Choroid plexus epithelial cell (primary cell): ENCODE results near the gene NR6A1.

Source experiments
- DNase-seq: peaks from one replicate; pipeline ENCODE4 v3.0.0-alpha.2; 2010; ENCODE audit warnings: low read depth
- H3K4me3 ChIP-seq: 2 replicates; pipeline ENCODE4 v1.5.1; 2011; ENCODE audit warnings: low read depth, mild to moderate bottlenecking, control low read depth, low read length, moderate library complexity
- TF ChIP-seq, protein P1 (sequence below): conservative IDR thresholded peaks from 2 replicates; pipeline ENCODE4 v1.5.1; 2011; ENCODE audit warnings: low read depth, mild to moderate bottlenecking, control low read depth, inconsistent platforms, low read length, moderate library complexity

NR6A1 gene

DNA sequence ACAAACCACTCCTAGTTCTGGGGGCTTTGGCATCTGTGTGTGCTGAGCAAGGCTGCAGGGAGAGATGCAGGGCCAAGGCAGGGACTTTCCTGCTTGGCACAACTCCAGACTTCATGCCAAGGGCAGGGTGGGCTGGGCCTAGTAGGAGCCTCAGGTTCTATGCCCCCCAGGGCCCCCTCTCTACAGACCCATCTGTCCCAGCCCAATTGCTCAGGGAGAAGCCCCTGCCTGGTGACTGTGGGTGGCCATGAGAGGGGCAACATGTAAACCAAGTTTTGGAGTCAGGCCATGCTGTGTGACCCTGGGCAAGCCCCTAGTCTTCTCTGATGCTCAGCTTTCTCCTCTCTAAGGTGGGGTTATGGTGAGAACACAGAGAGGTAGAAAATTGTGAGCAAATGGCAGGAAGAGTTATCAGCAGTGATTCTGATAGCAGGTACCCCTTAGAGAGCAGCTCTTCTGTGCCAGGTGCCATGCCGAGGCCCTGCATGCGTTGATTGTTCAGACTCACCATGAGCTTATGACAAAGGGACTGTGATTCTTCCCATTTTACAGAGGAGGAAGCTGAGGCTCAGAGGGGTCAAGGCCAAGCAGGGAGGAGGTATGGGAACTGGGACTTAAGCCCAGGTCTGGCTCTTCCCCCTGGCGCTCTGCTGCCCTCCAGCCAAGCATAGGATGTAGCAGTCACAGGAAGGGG, 11.0 kb upstream of the NR6A1 start:
- H3K4me3 ChIP-seq: no peak overlapping the region
- DNase-seq: no peak
- TF ChIP-seq, protein P1, sequence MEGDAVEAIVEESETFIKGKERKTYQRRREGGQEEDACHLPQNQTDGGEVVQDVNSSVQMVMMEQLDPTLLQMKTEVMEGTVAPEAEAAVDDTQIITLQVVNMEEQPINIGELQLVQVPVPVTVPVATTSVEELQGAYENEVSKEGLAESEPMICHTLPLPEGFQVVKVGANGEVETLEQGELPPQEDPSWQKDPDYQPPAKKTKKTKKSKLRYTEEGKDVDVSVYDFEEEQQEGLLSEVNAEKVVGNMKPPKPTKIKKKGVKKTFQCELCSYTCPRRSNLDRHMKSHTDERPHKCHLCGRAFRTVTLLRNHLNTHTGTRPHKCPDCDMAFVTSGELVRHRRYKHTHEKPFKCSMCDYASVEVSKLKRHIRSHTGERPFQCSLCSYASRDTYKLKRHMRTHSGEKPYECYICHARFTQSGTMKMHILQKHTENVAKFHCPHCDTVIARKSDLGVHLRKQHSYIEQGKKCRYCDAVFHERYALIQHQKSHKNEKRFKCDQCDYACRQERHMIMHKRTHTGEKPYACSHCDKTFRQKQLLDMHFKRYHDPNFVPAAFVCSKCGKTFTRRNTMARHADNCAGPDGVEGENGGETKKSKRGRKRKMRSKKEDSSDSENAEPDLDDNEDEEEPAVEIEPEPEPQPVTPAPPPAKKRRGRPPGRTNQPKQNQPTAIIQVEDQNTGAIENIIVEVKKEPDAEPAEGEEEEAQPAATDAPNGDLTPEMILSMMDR: no peak

DNA sequence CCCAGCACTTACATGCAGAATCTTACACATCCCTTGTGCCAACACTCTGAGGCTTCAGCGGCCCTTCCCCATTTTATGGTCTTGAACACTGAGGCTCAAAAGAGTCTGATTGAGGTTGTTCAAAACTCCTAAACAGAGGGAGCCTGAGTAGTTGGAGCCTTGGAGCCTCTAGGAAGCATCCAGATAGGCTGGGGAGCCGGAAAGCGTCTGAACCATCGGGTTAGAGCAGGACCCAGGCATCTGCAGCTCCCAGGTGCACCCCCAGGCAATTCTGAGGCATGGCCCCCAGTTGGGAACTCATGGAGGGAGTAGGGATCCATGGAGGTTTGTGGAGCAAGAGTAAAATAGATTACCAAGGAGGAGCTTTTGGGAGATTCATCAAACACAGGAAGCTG, 9.6 kb upstream of the NR6A1 start:
- TF ChIP-seq, protein P1: no peak
- no peak for DNase-seq

DNA sequence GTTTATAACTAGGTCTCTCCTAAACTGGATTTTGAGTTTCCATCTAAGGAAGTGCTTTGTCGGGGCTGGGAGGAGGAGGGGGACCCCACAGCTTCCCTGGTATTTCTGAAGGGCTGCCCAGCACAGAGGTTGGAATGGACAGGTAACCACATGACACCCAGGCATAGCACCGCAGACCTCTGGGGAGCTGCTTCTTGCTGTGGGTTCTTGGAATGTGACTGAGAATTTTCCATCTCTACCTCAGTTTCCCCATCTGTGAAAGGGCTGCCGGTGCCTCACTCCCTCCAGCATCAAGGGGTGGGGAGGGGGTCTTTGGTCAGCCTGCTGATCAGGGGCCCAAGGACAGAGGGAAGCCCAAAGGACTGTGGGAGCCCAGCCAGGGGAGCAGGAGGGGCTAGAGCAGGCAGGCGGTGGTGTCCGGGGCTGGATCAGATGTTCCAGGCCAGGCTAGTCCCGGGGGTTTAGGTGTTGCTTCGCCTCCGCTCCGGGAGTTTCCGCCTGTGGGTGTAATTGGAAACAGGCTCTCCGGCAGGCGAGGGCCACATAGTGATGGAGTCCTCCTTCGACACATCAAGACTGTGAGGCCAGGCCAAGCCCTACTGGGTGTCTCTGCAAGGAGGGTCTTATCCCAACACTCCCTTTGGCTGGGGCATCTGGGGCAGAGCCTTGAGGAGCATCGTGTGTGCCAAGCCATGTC, 9.1 kb upstream of the NR6A1 start:
- H3K4me3 ChIP-seq: no peak overlapping the region

More for the DNA sequence above, 9.6 kb upstream of the NR6A1 start:
- H3K4me3 ChIP-seq: no peak overlapping the region

DNA sequence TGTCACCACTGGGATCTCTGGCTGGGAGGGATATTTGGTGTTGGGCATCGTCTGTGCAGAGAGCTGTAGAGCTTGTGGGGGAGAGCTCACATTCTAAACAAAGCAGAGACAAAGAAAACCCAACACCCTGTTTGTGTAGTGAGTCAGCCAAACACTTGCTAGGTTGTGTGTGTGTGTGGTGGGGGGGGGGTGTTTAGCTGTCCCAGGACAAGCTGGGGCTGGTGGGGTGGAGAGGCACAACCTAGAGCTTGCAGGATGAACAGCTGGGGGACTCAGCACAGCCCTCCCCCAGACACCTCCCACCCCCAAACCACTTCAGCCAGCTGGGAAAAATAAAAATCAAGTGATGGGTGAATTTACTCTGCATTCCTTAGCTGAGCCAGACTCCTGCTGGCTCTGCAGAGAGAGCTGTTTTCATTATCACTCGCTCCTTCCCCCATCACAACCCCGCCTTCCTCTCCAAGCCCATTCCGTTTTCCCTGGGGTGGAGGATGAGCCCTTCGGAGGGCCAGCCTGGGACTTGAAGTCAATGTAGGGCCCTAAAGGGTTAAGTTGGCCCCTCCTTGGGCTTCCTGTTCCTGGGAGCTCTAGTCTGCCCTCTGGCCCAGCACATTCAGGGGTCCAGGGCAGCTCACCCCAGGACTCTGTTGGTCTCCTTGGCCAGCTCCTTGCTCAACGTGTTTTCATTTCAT, 8.4 kb upstream of the NR6A1 start:
- peak; percentile 95 for DNase-seq
- H3K4me3 ChIP-seq: no peak overlapping the region
- TF ChIP-seq, protein P1: no peak

More for the DNA sequence above, 9.1 kb upstream of the NR6A1 start:
- DNase-seq: peak; percentile 59
- TF ChIP-seq, protein P1: no peak

DNA sequence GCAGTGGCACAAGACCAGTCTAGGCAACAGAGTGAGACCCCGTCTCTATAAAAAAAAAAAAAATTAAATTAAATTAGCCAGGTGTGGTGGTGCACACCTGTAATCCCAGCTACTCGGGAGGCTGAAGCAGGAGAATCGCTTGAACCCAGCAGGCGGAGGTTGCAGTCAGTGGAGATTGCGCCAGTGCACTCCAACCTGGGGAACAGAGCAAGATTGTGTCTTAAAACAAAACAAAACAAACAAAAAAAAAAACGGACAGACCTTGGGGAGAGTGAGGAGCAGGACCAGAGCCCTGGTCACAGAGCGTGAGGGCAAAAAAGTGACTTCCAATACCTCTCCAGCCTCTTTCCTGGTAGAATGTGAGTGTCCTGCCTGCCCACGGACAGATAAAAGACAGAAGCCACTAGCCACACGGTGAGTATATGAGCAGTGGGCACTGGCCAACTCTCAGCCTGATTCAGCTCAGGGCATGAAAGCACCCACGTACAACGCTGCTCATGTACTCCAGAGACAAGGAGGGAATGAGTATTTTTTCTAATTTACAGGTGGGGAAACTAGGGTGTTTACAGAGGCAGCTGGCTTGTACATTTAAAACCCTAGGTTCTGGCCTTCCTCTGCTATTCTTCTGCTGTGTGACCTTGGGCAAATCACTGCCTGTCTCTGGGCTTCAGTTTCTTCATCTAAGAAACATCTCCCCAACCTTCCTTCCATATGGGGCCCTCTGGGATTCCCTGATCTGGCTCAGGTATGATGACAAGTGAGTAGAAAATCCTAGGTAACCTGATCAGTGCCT, 7.7 kb upstream of the NR6A1 start:
- no peak for DNase-seq
- TF ChIP-seq, protein P1: no peak
- no peak overlapping the region for H3K4me3 ChIP-seq

DNA sequence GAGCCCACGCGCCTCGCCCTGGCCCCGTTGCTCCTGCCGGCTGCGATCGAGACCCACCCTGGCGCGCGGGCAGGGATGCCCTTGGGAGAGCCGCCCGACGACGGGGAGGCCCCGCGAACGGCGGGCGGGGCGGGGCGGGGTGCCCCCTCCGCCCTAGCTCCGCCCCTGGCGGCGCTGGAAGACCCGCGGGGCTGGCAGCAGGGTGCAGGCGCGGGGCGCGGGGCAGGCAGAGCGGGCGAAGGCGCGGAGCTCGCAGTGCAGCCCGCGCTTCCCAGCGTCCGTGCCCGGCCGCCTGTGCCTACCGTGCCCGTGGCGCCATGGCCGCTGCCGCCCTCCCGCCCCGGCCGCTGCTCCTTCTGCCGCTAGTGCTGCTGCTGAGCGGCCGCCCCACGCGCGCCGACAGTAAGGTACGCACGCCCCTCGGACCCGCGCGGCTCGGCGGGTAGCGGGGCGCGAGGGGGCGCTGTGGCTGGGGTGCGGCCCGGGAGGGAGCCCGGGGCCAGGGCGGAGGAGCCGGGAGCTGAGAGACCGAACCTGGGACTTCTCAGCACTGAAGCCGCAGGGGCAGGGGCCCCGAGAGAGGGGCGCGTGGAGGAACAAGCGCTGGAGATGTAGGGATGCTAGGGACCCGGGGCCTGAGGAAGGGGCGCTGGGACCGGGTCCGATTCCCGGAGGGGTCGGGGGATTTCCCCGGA, 6.0 kb upstream of the NR6A1 start, which contains the start of gene OLFML2A:
Gene OLFML2A, plus strand, starts transcription at position 180 of the 695 bp plus-strand sequence. Its CDS starts 138 bp downstream, at position 318.
- H3K4me3 ChIP-seq: peak within 1 kb of the TSS; percentile 56
- TF ChIP-seq, protein P1: peak; percentile 20
- no peak for DNase-seq
